Testis (tissue), 2 donors: ENCODE results near the gene CLPTM1L.

Source experiments
- POLR2A ChIP-seq: fragments of 450-650 bp; IDR thresholded peaks from one replicate; pipeline ENCODE4 v1.6.1; 2017; ENCODE audit warnings: antibody characterized with exemption, mild to moderate bottlenecking, moderate library complexity
- TF ChIP-seq, protein P1 (sequence below), 3 experiments: fragments of 450-650 bp in 2 of 3; fragments of 200-600 bp in 1 of 3; sonication (generic) in 1 of 3; IDR thresholded peaks; one replicate each; pipeline ENCODE4 v1.5.1; 2016 to 2019; ENCODE audit warnings: antibody characterized with exemption in 3 of 3, mild to moderate bottlenecking in 2 of 3, moderate library complexity in 1 of 3

DNA sequence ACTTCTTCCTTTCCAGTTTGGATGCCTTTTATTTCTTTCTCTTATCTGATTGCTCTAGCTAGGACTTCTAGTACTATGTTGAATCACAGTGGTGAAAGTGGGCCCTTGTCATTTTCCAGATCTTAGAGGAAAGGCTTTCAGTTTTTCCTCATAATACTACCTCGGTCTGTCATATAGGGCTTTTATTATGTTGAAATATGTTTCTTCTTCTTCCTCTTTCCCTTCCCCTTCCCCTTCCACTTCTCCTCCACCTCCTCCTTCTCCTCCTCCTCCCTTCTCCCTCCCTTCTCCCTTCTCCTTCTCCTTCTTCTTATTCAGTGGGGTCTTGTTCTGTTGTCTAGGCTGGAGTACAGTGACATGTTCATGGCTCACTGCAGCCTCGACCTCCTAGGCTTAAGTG lies 40.9 kb downstream of the CLPTM1L start:
- TF ChIP-seq, protein P1, sequence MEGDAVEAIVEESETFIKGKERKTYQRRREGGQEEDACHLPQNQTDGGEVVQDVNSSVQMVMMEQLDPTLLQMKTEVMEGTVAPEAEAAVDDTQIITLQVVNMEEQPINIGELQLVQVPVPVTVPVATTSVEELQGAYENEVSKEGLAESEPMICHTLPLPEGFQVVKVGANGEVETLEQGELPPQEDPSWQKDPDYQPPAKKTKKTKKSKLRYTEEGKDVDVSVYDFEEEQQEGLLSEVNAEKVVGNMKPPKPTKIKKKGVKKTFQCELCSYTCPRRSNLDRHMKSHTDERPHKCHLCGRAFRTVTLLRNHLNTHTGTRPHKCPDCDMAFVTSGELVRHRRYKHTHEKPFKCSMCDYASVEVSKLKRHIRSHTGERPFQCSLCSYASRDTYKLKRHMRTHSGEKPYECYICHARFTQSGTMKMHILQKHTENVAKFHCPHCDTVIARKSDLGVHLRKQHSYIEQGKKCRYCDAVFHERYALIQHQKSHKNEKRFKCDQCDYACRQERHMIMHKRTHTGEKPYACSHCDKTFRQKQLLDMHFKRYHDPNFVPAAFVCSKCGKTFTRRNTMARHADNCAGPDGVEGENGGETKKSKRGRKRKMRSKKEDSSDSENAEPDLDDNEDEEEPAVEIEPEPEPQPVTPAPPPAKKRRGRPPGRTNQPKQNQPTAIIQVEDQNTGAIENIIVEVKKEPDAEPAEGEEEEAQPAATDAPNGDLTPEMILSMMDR (IDR thresholded peaks at IDR 0.05): no peak
- no peak for TF ChIP-seq POLR2A
